BJ (cell line): ENCODE data around the gene PWP1. TPM values are rescaled to one million over a fixed set of nuclear protein-coding genes. Genes with fewer than 3 reads are reported as not detected.

Experiments used
- CTCF ChIA-PET: fragments of 350-600 bp; formaldehyde crosslinking; extraction: SDS; loops from one replicate; lab custom pipeline; 2021; ENCODE audit warnings: antibody characterized with exemption, inconsistent platforms; lab: Yijun Ruan, JAX
- POLR2A ChIA-PET: fragments of 300-600 bp; sonication (Branson Sonifier 250); formaldehyde crosslinking; extraction: SDS; loops from one replicate; lab custom pipeline; 2021; ENCODE audit warnings: antibody characterized with exemption; lab: Charles Lee
- DNase-seq: peaks from one replicate; pipeline ENCODE4 v3.0.0-alpha.2; 2011; ENCODE audit warnings: low read depth
- H3K27me3 ChIP-seq: 2 replicates; pipeline ENCODE4 v1.6.0; 2011; ENCODE audit warnings: low read length; ENCODE audit not compliant: control insufficient read depth, insufficient read depth
- H3K36me3 ChIP-seq: 2 replicates; pipeline ENCODE4 v1.5.1; 2011; ENCODE audit warnings: low read length; ENCODE audit not compliant: control insufficient read depth, insufficient read depth
- H3K4me3 ChIP-seq: 2 replicates; pipeline ENCODE4 v1.5.1; 2011; ENCODE audit warnings: low read depth, mild to moderate bottlenecking, control low read depth, low read length
- polyA minus RNA-seq: library from RNA; depleted of rRNA, polyadenylated mRNA; stranded (reverse); fragments of >200 nt; gene quantifications from 2 replicates; pipeline ENCODE4 v1.2.3, GENCODE V29; 2011; rRNA and poly(A)+ RNA removed
- polyA plus RNA-seq: library from polyadenylated mRNA; depleted of rRNA; stranded (reverse); fragments of >200 nt; gene quantifications from 2 replicates; pipeline ENCODE4 v1.2.3, GENCODE V29; 2011; rRNA removed
- TF ChIP-seq, protein P1 (sequence below): IDR thresholded peaks from 2 replicates; pipeline ENCODE4 v1.5.1; 2011; ENCODE audit warnings: low read depth, mild to moderate bottlenecking, control low read depth, inconsistent platforms, low read length, moderate library complexity; ENCODE audit not compliant: insufficient read depth

Gene PWP1
- polyA plus RNA-seq = 53.4 and 73.8 TPM in 2 replicates
- polyA minus RNA-seq = 22.3 and 24.5 TPM in 2 replicates

DNA sequence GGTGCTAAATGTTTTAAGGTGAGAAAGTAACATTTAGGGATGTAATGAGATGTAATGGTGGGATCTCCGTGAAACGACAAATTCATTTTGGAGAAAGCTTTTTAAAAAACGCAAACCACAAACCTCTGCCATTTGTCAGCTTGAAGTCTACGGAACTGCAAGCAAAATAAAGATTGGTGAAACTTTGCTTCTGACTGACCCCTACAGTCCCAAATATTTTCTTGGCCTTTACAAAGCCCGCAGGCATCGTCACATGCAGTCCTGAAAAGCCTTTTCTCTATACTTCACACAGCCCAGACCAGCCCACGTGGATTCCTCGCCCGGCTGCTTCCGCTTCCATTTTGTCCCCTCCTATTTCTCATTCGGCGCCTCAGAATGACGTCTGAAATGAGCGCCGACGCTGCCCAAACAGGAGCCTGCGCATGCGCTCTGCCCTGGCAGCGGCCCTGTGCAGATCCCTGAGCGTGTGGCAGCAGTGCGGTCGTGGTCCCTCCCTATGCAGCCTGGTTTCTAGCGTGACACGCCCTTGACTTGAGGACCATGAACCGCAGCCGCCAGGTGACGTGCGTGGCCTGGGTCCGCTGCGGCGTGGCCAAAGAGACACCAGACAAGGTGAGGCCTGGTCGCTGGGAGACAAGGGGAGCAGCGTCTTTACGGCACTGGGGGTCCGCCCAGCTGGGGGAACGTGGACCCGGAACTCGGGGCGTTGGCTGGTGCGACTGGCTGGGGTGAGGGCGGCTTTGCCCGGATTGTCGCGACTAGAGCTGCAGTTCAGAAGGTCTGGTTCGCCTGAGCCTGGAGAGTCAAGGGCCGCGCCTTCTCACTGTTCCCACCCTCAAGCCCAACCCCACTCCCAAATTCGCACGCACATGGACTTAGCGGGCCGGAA lies at the start of gene PWP1:
TSS of gene PWP1 (plus strand) at position 440 of the 889 bp plus-strand sequence. CDS start at position 541, 101 bp downstream.
- DNase-seq = peak; percentile 54
- Histone ChIP-seq H3K36me3 (peaks cover 8% of the 10 kb centered on the region), H3K27me3 (no peaks in the 10 kb centered on the region; the same call in 1 of the 2 replicates), H3K4me3 (peak within 1 kb of the TSS; percentile 92)
- TF ChIP-seq, protein P1, sequence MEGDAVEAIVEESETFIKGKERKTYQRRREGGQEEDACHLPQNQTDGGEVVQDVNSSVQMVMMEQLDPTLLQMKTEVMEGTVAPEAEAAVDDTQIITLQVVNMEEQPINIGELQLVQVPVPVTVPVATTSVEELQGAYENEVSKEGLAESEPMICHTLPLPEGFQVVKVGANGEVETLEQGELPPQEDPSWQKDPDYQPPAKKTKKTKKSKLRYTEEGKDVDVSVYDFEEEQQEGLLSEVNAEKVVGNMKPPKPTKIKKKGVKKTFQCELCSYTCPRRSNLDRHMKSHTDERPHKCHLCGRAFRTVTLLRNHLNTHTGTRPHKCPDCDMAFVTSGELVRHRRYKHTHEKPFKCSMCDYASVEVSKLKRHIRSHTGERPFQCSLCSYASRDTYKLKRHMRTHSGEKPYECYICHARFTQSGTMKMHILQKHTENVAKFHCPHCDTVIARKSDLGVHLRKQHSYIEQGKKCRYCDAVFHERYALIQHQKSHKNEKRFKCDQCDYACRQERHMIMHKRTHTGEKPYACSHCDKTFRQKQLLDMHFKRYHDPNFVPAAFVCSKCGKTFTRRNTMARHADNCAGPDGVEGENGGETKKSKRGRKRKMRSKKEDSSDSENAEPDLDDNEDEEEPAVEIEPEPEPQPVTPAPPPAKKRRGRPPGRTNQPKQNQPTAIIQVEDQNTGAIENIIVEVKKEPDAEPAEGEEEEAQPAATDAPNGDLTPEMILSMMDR = no peak
- POLR2A ChIA-PET = no interaction called here
- CTCF ChIA-PET = interaction anchor here (0.5 to 2.0 kb wide), 4 partner anchors 9 to 201 kb away, joined by 3 to 8 read pairs (median 6); no protein-coding TSS in a partner anchor

DNA sequence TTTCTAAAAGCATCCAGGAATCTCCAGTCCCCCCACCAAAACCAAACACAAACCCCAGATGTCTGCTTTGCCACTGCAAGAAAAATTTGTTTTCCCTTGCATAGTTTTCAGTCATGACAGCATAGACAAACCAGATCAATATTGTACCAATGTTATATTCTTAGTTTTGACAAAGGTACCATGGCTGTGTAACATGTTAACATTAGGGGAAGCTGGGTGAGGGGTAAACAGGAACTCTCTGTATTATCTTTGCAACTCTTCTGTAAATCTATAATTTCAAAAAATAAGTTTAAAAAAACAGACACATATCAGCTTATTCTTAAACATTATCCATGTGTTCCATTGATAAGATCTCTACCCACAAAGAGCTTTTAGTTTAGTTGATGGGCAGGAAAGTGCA lies 44.4 kb upstream of the PWP1 start:
- no peak for DNase-seq
- TF ChIP-seq, protein P1 = no peak
- H3K4me3 ChIP-seq = no peak overlapping the region
- H3K36me3 ChIP-seq = no peaks in the 10 kb centered on the region
- no peaks in the 10 kb centered on the region for H3K27me3 ChIP-seq
- POLR2A ChIA-PET = no interaction called here
- CTCF ChIA-PET = interaction anchor here (1.1 kb wide), 1 partner anchor 30 kb away, joined by 3 read pairs; no protein-coding TSS in a partner anchor

DNA sequence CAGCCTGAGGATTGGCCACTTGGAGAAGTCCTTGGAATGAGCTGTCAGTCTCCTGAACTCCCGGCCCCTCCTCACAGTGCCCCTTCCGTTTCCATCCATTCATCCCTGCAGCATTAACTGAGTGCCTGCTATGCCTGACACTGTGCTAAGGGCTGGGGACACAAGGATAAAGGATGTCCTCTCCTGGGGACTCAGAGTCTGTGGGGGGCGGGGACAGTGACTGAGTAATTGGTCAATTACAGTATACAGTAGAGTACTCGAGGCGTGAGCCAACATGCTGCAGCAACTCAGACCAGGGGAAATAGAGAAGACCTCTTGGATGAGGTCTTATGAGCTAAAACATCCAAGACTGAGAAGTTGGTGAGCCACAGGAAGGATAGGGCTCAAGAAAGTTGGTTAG lies 43.4 kb upstream of the PWP1 start:
- H3K27me3 ChIP-seq = no peaks in the 10 kb centered on the region
- H3K4me3 ChIP-seq = no peak overlapping the region
- DNase-seq = no peak
- no peaks in the 10 kb centered on the region for H3K36me3 ChIP-seq
- ChIA-PET CTCF (no interaction called here), POLR2A (no interaction called here)
- TF ChIP-seq, protein P1 = no peak

- Histone ChIP-seq H3K27me3 (no peaks in the 10 kb centered on the region), H3K4me3 (no peak overlapping the region), H3K36me3 (no peaks in the 10 kb centered on the region)
- TF ChIP-seq, protein P1 = no peak
- ChIA-PET POLR2A (no interaction called here), CTCF (no interaction called here)
- no peak for DNase-seq
Measured at GRCh38 chr12:107645630-107646333, 39.8 kb upstream of the PWP1 start.

DNA sequence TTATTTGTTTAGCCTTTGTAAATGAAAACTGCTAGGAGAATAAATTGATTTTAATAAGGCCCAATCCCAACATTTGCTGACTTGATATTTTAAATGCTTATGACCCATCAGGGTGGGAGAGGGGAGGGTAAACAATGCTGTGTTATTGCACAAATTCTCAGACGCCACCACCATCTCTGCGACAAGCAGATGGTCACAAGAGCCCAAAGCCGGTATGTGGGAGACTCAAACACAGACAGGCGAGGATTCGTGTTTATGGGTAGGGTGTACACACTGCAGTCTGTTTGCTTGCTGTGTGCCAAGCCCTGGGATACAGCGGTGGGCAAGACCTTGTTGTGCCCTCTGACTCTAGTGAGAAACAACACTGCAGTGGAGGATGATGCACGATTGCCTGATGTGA lies 39.2 kb upstream of the PWP1 start:
- TF ChIP-seq, protein P1 = no peak
- POLR2A ChIA-PET = no interaction called here

More for the DNA sequence above, 39.2 kb upstream of the PWP1 start:
- DNase-seq = no peak
- CTCF ChIA-PET = no interaction called here
- Histone ChIP-seq H3K4me3 (no peak overlapping the region), H3K27me3 (no peaks in the 10 kb centered on the region), H3K36me3 (no peaks in the 10 kb centered on the region)
